HL-60 (cell line): Measurements from ENCODE around the gene ZMYND12.

Experiments
- CTCF ChIP-seq: IDR thresholded peaks from one replicate; pipeline ENCODE4 v1.5.1; 2011; ENCODE audit warnings: low read length, control low read depth, inconsistent platforms; ENCODE audit not compliant: insufficient read depth
- GABPA ChIP-seq: IDR thresholded peaks from 2 replicates; pipeline ENCODE4 v1.6.1; 2012; ENCODE audit warnings: low read depth
- POLR2AphosphoS5 ChIP-seq: IDR thresholded peaks from 2 replicates; pipeline ENCODE4 v1.6.1; 2012; ENCODE audit warnings: low read depth

- TF ChIP-seq CTCF (no peak), GABPA (no peak), POLR2AphosphoS5 (no peak)
These were observed 35.7 kb downstream of the ZMYND12 start for GRCh38 chr1:42420121-42420520.
